Stimulated activated CD4-positive, alpha-beta T cell treated with anti-CD3 and anti-CD28 coated beads, Interleukin-1b, Interleukin-23, amount 100 ng/mL, for 1 hour (primary cell): ENCODE results near the gene UBE2S.
"Not testable (repeated sequence)": the region's sequence is repeated elsewhere in the genome, so short reads cannot be mapped to it uniquely, and the experiment has no call there.

Source experiments
- DNase-seq, 2 donors: peaks; one replicate each; pipeline ENCODE4 v3.0.0-alpha.2; 2020; ENCODE audit warnings: low read depth in 2 of 2

UBE2S gene

GRCh38 chr19:55407550-55407799, at the start of gene UBE2S:
Gene UBE2S (minus strand): TSS chr19:55407788. CDS start chr19:55407589, 199 bp downstream.
- DNase-seq = not testable (repeated sequence)

GRCh38 chr19:55456347-55456746, 48.8 kb upstream of the UBE2S start:
- DNase-seq = no peak

DNA sequence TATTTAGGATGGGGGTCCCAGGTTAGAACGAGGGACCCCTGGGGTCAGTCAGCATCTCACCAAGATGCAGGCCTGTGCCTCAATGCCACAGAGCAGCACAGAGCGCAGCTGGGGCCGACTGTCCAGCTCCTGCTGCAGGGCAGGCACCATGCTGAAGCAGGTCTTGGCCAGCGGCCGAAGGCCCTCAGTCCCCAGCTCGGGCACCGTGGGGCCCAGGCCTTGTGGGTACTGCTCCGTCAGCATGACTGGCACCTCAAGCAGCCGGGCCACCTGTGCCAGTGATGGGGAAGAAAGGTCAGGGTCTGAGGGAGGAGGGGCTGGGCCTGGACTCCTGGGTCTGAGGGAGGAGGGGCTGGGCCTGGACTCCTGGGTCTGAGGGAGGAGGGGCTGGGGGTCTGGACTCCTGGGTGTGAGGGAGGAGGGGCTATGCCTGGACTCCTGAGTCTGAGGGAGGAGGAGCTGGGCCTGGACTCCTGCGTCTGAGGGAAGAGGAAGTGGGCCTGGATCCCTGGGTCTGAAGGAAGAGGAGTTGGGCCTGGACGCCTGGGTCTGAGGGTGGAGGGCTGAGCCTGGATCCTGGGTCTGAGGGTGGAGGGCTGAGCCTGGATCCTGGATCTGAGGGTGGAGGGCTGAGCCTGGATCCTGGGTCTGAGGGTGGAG, 48.1 kb upstream of the UBE2S start:
- DNase-seq = no peak

GRCh38 chr19:55454787-55455243, 47.2 kb upstream of the UBE2S start:
- DNase-seq = no peak

DNA sequence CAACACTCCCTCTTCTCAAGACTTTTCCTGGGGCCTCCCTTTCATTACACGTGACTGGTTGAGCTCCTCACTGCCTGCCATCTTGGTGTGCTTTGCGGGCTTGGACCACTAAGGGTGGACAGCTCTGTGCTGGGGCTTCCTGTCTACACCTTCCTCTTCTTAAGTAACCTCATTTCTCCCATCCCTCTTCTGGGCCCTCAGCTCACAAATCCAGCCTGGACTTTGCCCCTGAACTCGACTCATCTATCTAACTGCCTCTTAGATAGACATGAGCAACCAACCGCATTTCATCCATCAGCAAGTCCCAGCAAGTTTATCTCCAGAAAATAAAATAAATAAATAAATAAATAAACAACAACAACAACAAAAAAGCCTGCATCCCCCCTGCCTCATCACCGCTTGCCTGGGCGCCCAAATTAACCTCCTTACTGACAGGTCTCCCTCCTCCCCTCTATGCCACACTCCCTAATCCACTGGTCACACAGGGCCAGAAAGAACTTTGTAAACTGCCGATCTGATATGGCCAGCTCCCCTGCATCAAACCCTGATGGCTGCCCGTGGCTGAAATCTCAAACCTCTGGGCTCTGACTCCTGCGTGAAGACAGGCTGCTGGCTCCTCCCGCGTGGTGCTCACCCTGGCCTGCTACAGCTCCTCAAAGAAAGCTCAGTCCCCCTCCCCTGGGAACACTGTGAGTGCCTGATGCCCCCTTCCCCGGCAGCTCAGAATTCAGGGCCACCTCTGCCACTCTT, 46.1 kb upstream of the UBE2S start:
- DNase-seq = no peak

- no peak for DNase-seq
These were observed 45.3 kb upstream of the UBE2S start for GRCh38 chr19:55452749-55453346.

DNA sequence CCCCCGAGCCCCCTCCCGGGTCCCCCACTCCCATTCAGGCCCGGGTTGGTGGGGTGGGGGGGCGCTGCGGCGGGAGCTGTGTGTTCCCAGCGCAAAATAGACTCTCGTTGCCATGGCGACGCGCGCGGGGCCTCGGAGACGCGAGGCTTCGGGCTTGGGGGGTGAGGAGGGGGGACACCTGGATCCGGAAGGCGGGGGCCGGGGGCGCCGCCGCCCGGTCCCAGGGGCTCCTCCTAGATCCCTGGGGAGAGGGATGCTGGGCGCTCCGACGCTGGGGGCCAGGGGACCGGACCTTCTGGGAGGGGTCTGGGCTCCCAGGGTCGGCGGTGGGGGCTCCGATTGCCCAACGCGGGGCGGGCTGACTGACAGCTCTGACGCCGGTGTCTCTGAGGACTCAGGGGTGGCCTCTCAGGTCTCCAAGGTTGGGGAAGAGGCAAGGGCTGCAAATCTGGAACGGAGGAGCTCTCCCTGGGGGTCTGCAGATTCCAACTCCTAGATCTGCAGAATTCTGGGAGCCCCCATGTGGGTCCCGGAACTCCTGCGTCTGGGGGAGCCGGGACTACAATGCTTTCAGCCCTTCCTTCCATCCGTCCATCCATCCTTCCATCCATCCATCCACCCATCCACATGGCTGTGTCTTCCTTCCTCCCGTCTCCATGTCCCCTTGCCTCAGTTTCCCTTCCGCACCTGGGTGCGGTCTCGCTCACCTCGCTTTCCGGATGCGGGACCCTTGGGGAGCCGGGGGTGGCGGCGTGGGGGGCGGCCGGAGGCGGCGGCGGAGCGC, 44.6 kb upstream of the UBE2S start:
- no peak for DNase-seq

- no peak for DNase-seq
These were observed 43.8 kb upstream of the UBE2S start for GRCh38 chr19:55451163-55451964.

DNA sequence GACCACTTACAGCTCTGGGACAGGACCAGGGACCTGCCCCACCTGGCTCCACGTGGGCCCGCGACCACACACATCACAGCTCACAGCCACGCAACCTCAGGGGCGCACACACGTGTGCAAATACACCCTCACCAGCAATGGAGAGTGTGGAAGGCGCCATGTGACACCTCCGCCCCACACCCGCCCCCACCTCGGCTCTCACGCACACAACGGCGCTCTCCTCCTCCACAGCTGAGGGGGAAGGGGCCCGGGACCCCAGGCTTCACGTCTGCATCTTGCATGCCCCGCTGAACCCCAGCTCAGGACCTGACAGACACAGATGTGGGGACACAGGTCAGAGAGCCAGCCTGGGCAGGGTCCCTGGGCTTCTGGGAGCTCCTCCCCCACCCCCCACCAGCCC, 41.9 kb upstream of the UBE2S start:
- DNase-seq = no peak

DNA sequence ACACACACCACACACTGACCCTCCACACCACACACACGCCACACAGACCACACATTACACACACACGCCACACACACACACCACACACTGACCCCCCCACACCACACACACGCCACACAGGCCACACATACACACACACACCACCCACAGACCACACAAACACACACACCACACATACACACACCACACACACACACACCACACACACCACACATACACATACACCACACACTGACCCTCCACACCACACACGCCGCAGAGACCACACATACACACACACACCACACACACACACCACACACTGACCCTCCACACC, 40.5 kb upstream of the UBE2S start:
- DNase-seq = not testable (repeated sequence)

GRCh38 chr19:55447421-55448174, 40.0 kb upstream of the UBE2S start:
- no peak for DNase-seq

- DNase-seq = no peak
These were observed 38.5 kb upstream of the UBE2S start for GRCh38 chr19:55446060-55446459.

DNA sequence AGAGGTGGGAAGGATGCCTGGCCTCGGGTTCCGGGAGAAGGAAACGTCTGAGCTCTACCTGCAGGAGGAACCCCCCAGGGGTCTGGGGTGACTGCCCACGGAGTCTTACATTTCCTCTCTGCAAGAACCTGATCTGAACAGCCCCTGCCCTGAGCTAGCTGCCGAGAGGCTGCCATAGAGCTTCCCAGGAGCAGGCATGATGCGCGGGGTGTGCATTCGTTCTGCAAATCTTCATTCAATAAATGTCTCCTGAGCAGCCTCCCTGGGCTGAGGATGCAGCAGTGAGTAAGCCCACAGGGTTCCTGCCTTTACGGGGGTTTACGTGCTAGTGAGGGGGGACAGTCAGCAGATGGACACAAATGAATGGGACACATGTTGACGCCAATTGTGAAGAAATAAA, 37.1 kb upstream of the UBE2S start:
- DNase-seq = no peak

- no peak for DNase-seq
These were observed 36.4 kb upstream of the UBE2S start for GRCh38 chr19:55443824-55444480.

GRCh38 chr19:55443045-55443823, 35.6 kb upstream of the UBE2S start, which contains the start of gene SHISA7:
Gene SHISA7 (minus strand): TSS chr19:55443300. CDS start chr19:55442863, 437 bp downstream.
- DNase-seq = no peak

DNA sequence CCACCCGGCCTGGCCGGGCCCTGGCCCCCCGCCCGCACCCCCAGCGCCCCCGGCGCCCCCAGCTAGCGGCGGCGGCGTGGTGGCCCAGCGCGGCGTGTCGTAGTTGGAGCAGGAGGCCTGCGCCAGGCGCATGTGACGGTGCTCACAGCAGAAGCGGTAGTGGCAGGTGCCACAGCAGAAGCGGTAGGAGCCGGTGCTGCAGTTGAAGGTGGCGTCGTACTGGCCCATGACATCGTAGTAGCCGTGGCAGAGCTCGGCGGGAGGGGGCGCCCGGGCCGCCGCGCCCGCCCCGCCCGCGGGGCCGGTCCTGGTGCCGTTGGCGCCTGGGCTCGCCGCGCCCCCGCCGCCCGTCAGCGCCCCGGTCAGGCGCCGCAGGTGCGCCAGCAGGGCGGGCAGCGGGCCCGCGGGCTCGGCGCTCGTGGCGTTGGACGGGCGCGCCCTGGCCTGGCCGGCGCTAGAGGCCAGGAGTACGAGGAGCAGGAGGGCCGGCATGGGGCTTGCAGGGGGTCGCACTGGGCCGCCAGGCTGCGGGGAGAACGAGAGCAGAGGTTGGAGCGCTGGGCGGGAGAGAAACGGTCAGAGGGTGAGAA, 34.9 kb upstream of the UBE2S start:
- DNase-seq = no peak

DNA sequence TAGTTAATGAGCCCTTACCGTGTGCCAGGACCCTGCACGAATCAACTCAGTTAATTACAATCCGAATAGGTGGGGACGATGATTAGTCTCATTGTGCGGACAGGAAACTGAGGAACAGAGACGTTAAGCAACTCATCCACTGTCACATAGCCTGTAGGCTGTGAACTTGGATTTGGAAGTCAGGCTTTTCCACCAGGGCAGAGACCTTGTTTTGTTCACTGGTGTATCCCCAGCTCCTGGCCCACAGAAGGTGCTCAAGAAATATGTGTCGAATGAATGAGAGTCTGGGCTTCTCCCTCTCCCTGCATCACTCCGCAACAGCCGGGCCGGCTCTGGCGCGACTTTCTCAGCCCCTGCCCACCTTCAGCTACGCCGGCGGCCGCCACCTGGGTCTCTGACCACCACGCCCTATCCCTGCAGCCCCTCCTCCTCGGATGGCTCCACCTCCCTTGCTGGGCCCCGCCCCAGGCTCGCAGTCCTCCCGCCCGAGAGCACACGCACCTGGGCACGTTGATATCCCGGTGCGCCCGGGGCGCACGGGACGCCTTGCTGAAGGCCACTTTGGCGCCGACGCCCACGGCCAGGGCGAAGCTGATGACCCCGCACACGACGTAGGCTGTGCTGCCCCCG, 34.2 kb upstream of the UBE2S start:
- no peak for DNase-seq

DNA sequence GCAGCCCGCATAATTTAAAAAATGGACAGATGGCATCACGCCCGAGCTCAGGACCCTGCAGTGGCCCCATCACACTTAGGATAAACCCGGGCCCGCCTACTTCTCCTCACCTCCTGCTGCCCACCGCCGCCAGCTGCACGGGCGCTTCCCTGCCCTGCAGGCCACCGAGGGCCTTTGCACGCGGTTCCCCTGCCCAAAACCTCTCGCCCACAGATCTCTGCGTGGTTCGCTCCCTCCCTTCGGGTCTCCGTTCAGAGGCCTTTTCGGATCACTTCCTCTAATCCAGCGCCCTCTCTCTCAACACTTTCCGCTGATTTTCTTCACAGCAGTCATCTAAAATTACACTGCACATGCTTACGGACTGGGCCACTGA, 33.7 kb upstream of the UBE2S start:
- DNase-seq = no peak
